ENCODE results near the gene SEZ6L.
A peak's percentile ranks its signal among the peaks of the same experiment; 100 is the strongest.

The SEZ6L gene

GRCh38 chr22:26383968-26384556 lies 214.8 kb downstream of the SEZ6L start:
- peaks cover 0 to 3% (median 0%) of the 10 kb centered on the region in 5 experiments for H3K27me3 ChIP-seq (replicated peaks in 2 of 5; ENCODE audit: control insufficient read depth in 4 of 5, insufficient read depth in 5 of 5, low read length in 4 of 5)
- H3K4me1 ChIP-seq (ENCODE audit: control extremely low read depth in 1 of 4, control insufficient read depth in 4 of 4, insufficient read depth in 4 of 4, low read length in 3 of 4), result no peaks in the 10 kb centered on the region
- POLR2A ChIA-PET, result no interaction called here
- H3K9me3 ChIP-seq (ENCODE audit: control extremely low read depth in 1 of 5, control insufficient read depth in 4 of 5, insufficient read depth in 2 of 5, low read depth in 1 of 5, low read length in 4 of 5), result peaks cover 0 to 2% (median 0%) of the 10 kb centered on the region in 5 experiments
- CTCF ChIA-PET, result interaction anchor here (1.6 to 2.7 kb wide), 5 partner anchors 9 to 77 kb away, joined by 5 to 9 read pairs (median 7); no protein-coding TSS in a partner anchor
- WGBS (ENCODE audit: insufficient coverage), result 95% methylated on average over 4 of the region's 7 CpGs
- H3K27ac ChIP-seq (ENCODE audit: insufficient read depth in 1 of 2, low read depth in 1 of 2, low read length in 2 of 2, poor library complexity in 1 of 2, severe bottlenecking in 2 of 2), result no peak overlapping the region
- DNase-seq, result no peak
- no peak overlapping the region for H3K4me3 ChIP-seq (ENCODE audit: control insufficient read depth in 1 of 7, extremely low read depth in 1 of 7, insufficient read depth in 4 of 7, low read depth in 2 of 7, low read length in 6 of 7)
- no peaks in the 10 kb centered on the region for H3K36me3 ChIP-seq (ENCODE audit: control insufficient read depth in 4 of 4, insufficient read depth in 4 of 4, low read length in 3 of 4)

GRCh38 chr22:26385164-26385563 lies 215.9 kb downstream of the SEZ6L start:
- peak in 1 of 3 donors; percentile 50 for DNase-seq
- H3K4me3 ChIP-seq (ENCODE audit: control insufficient read depth in 1 of 7, extremely low read depth in 1 of 7, insufficient read depth in 4 of 7, low read depth in 2 of 7, low read length in 6 of 7), result no peak overlapping the region
- no CpG with 5 or more reads among the region's 1 CpG for WGBS (ENCODE audit: insufficient coverage)
- H3K27me3 ChIP-seq (replicated peaks in 2 of 5; ENCODE audit: control insufficient read depth in 4 of 5, insufficient read depth in 5 of 5, low read length in 4 of 5), result peaks cover 0 to 3% (median 0%) of the 10 kb centered on the region in 5 experiments
- ChIA-PET CTCF (interaction anchor here (1.0 to 2.7 kb wide), 5 partner anchors 10 to 76 kb away, joined by 3 to 9 read pairs (median 5); no protein-coding TSS in a partner anchor), POLR2A (no interaction called here)
- H3K27ac ChIP-seq (ENCODE audit: insufficient read depth in 1 of 2, low read depth in 1 of 2, low read length in 2 of 2, poor library complexity in 1 of 2, severe bottlenecking in 2 of 2), result no peak overlapping the region
- peaks cover 0 to 2% (median 0%) of the 10 kb centered on the region in 5 experiments for H3K9me3 ChIP-seq (ENCODE audit: control extremely low read depth in 1 of 5, control insufficient read depth in 4 of 5, insufficient read depth in 2 of 5, low read depth in 1 of 5, low read length in 4 of 5)
- H3K4me1 ChIP-seq (ENCODE audit: control extremely low read depth in 1 of 4, control insufficient read depth in 4 of 4, insufficient read depth in 4 of 4, low read length in 3 of 4), result no peaks in the 10 kb centered on the region
- H3K36me3 ChIP-seq (ENCODE audit: control insufficient read depth in 4 of 4, insufficient read depth in 4 of 4, low read length in 3 of 4), result no peaks in the 10 kb centered on the region

GRCh38 chr22:26389125-26389524 lies 219.9 kb downstream of the SEZ6L start:
- ChIA-PET POLR2A (no interaction called here), CTCF (interaction anchor here (0.6 kb wide), 1 partner anchor 12 kb away, joined by 4 read pairs; no protein-coding TSS in a partner anchor)
- WGBS (ENCODE audit: insufficient coverage), result no CpG with 5 or more reads among the region's 3 CpGs

GRCh38 chr22:26391091-26391490 lies 221.8 kb downstream of the SEZ6L start:
- 100% methylated on average over 1 of the region's 1 CpG for WGBS (ENCODE audit: insufficient coverage)
- Histone ChIP-seq H3K27ac (ENCODE audit: insufficient read depth in 1 of 2, low read depth in 1 of 2, low read length in 2 of 2, poor library complexity in 1 of 2, severe bottlenecking in 2 of 2) (no peak overlapping the region), H3K27me3 (replicated peaks in 2 of 5; ENCODE audit: control insufficient read depth in 4 of 5, insufficient read depth in 5 of 5, low read length in 4 of 5) (peaks cover 0 to 2% (median 0%) of the 10 kb centered on the region in 5 experiments), H3K4me1 (ENCODE audit: control extremely low read depth in 1 of 4, control insufficient read depth in 4 of 4, insufficient read depth in 4 of 4, low read length in 3 of 4) (no peaks in the 10 kb centered on the region), H3K4me3 (ENCODE audit: control insufficient read depth in 1 of 7, extremely low read depth in 1 of 7, insufficient read depth in 4 of 7, low read depth in 2 of 7, low read length in 6 of 7) (no peak overlapping the region), H3K36me3 (ENCODE audit: control insufficient read depth in 4 of 4, insufficient read depth in 4 of 4, low read length in 3 of 4) (no peaks in the 10 kb centered on the region), H3K9me3 (ENCODE audit: control extremely low read depth in 1 of 5, control insufficient read depth in 4 of 5, insufficient read depth in 2 of 5, low read depth in 1 of 5, low read length in 4 of 5) (peaks cover 0 to 1% (median 0%) of the 10 kb centered on the region in 5 experiments)
- CTCF ChIA-PET, result interaction anchor here (1.1 to 2.4 kb wide), 4 partner anchors 16 to 70 kb away, joined by 3 to 13 read pairs (median 4); no protein-coding TSS in a partner anchor
- POLR2A ChIA-PET, result no interaction called here
- no peak for DNase-seq

More at GRCh38 chr22:26389125-26389524, 219.9 kb downstream of the SEZ6L start:
- Histone ChIP-seq H3K9me3 (ENCODE audit: control extremely low read depth in 1 of 5, control insufficient read depth in 4 of 5, insufficient read depth in 2 of 5, low read depth in 1 of 5, low read length in 4 of 5) (peaks cover 0 to 2% (median 0%) of the 10 kb centered on the region in 5 experiments), H3K4me1 (ENCODE audit: control extremely low read depth in 1 of 4, control insufficient read depth in 4 of 4, insufficient read depth in 4 of 4, low read length in 3 of 4) (no peaks in the 10 kb centered on the region), H3K4me3 (ENCODE audit: control insufficient read depth in 1 of 7, extremely low read depth in 1 of 7, insufficient read depth in 4 of 7, low read depth in 2 of 7, low read length in 6 of 7) (no peak overlapping the region), H3K27me3 (replicated peaks in 2 of 5; ENCODE audit: control insufficient read depth in 4 of 5, insufficient read depth in 5 of 5, low read length in 4 of 5) (peaks cover 0 to 2% (median 0%) of the 10 kb centered on the region in 5 experiments), H3K36me3 (ENCODE audit: control insufficient read depth in 4 of 4, insufficient read depth in 4 of 4, low read length in 3 of 4) (no peaks in the 10 kb centered on the region), H3K27ac (ENCODE audit: insufficient read depth in 1 of 2, low read depth in 1 of 2, low read length in 2 of 2, poor library complexity in 1 of 2, severe bottlenecking in 2 of 2) (no peak overlapping the region)
- no peak for DNase-seq

- Histone ChIP-seq H3K36me3 (ENCODE audit: control insufficient read depth in 4 of 4, insufficient read depth in 4 of 4, low read length in 3 of 4) (no peaks in the 10 kb centered on the region), H3K27ac (ENCODE audit: insufficient read depth in 1 of 2, low read depth in 1 of 2, low read length in 2 of 2, poor library complexity in 1 of 2, severe bottlenecking in 2 of 2) (no peak overlapping the region), H3K9me3 (ENCODE audit: control extremely low read depth in 1 of 5, control insufficient read depth in 4 of 5, insufficient read depth in 2 of 5, low read depth in 1 of 5, low read length in 4 of 5) (no peaks in the 10 kb centered on the region), H3K4me1 (ENCODE audit: control extremely low read depth in 1 of 4, control insufficient read depth in 4 of 4, insufficient read depth in 4 of 4, low read length in 3 of 4) (no peaks in the 10 kb centered on the region), H3K4me3 (ENCODE audit: control insufficient read depth in 1 of 7, extremely low read depth in 1 of 7, insufficient read depth in 4 of 7, low read depth in 2 of 7, low read length in 6 of 7) (no peak overlapping the region), H3K27me3 (replicated peaks in 2 of 5; ENCODE audit: control insufficient read depth in 4 of 5, insufficient read depth in 5 of 5, low read length in 4 of 5) (peaks cover 0 to 2% (median 0%) of the 10 kb centered on the region in 5 experiments)
- no peak for DNase-seq
- ChIA-PET POLR2A (no interaction called here), CTCF (interaction anchor here (0.6 to 2.4 kb wide), 5 partner anchors 17 to 611 kb away, joined by 3 to 13 read pairs (median 4); no protein-coding TSS in a partner anchor)
- 100% methylated on average over 2 of the region's 2 CpGs for WGBS (ENCODE audit: insufficient coverage)
These were observed 222.4 kb downstream of the SEZ6L start for GRCh38 chr22:26391623-26392022.

- POLR2A ChIA-PET, result no interaction called here
- Histone ChIP-seq H3K27ac (ENCODE audit: insufficient read depth in 1 of 2, low read depth in 1 of 2, low read length in 2 of 2, poor library complexity in 1 of 2, severe bottlenecking in 2 of 2) (no peak overlapping the region), H3K36me3 (ENCODE audit: control insufficient read depth in 4 of 4, insufficient read depth in 4 of 4, low read length in 3 of 4) (no peaks in the 10 kb centered on the region), H3K4me3 (ENCODE audit: control insufficient read depth in 1 of 7, extremely low read depth in 1 of 7, insufficient read depth in 4 of 7, low read depth in 2 of 7, low read length in 6 of 7) (no peak overlapping the region), H3K27me3 (replicated peaks in 2 of 5; ENCODE audit: control insufficient read depth in 4 of 5, insufficient read depth in 5 of 5, low read length in 4 of 5) (no peaks in the 10 kb centered on the region), H3K9me3 (ENCODE audit: control extremely low read depth in 1 of 5, control insufficient read depth in 4 of 5, insufficient read depth in 2 of 5, low read depth in 1 of 5, low read length in 4 of 5) (no peaks in the 10 kb centered on the region), H3K4me1 (ENCODE audit: control extremely low read depth in 1 of 4, control insufficient read depth in 4 of 4, insufficient read depth in 4 of 4, low read length in 3 of 4) (no peaks in the 10 kb centered on the region)
- peak in 2 of 3 donors; percentile 17 to 21 for DNase-seq
- CTCF ChIA-PET, result interaction anchor here (1.4 to 2.6 kb wide), 2 partner anchors 16 to 55 kb away, joined by 3 to 9 read pairs; no protein-coding TSS in a partner anchor
- 81% methylated on average over 2 of the region's 2 CpGs for WGBS (ENCODE audit: insufficient coverage)
These were observed 224.7 kb downstream of the SEZ6L start for GRCh38 chr22:26393929-26394328.

GRCh38 chr22:26394777-26395176 lies 225.5 kb downstream of the SEZ6L start:
- no peak overlapping the region for H3K27ac ChIP-seq (ENCODE audit: insufficient read depth in 1 of 2, low read depth in 1 of 2, low read length in 2 of 2, poor library complexity in 1 of 2, severe bottlenecking in 2 of 2)
- no peaks in the 10 kb centered on the region for H3K9me3 ChIP-seq (ENCODE audit: control extremely low read depth in 1 of 5, control insufficient read depth in 4 of 5, insufficient read depth in 2 of 5, low read depth in 1 of 5, low read length in 4 of 5)

More at GRCh38 chr22:26394777-26395176, 225.5 kb downstream of the SEZ6L start:
- H3K4me1 ChIP-seq (ENCODE audit: control extremely low read depth in 1 of 4, control insufficient read depth in 4 of 4, insufficient read depth in 4 of 4, low read length in 3 of 4), result no peaks in the 10 kb centered on the region
- H3K4me3 ChIP-seq (ENCODE audit: control insufficient read depth in 1 of 7, extremely low read depth in 1 of 7, insufficient read depth in 4 of 7, low read depth in 2 of 7, low read length in 6 of 7), result no peak overlapping the region
- ChIA-PET CTCF (interaction anchor here (1.2 to 5.0 kb wide), 8 partner anchors 11 to 271 kb away, joined by 3 to 94 read pairs (median 6); no protein-coding TSS in a partner anchor), POLR2A (no interaction called here)
- no CpG with 5 or more reads among the region's 1 CpG for WGBS (ENCODE audit: insufficient coverage)
- no peaks in the 10 kb centered on the region for H3K36me3 ChIP-seq (ENCODE audit: control insufficient read depth in 4 of 4, insufficient read depth in 4 of 4, low read length in 3 of 4)
- no peaks in the 10 kb centered on the region for H3K27me3 ChIP-seq (replicated peaks in 2 of 5; ENCODE audit: control insufficient read depth in 4 of 5, insufficient read depth in 5 of 5, low read length in 4 of 5)
- no peak for DNase-seq
